ENCODE measurements around the gene CFAP119.

The CFAP119 gene

DNA sequence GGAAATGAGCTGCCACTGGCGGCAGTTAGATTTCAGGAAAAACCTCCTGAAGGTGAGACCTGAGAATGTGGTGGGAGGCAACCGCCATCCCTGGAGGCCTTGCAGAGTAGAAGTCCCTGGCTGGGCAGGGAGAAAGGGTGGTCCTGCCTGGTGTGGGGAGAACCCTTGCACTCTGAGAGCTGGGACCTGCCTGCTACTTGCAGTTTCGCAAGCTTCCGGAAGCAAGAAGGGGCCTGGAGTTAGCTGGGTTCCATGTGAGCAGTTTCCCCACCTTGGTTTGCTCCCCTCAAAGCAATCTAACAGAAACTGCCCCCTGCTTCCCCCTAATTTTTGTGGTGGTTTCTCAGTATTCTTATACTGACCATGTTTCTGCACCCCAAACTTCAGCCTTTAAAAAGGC lies 18.7 kb upstream of the CFAP119 start:
- no peak for DNase-seq

DNA sequence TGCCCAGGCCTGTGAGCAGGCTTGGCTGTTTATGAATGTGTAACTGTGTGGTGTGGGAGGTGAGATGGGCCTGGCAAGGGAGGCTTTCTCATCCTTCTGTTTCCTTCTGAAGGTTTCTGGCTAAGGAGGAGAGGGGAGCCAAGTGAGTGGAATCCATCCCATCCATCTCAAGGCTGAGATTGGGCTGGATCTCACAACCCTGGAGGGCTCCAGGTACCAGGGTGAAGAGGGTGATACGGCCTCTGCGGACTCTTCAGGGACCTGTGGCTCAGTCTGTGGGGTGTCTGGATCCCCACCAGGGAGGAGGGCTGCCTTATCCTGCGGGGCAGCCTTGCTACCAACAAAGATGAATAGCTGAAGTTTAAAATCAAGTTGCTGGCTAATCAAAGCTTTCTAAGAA lies 18.2 kb upstream of the CFAP119 start:
- no peak for DNase-seq

DNA sequence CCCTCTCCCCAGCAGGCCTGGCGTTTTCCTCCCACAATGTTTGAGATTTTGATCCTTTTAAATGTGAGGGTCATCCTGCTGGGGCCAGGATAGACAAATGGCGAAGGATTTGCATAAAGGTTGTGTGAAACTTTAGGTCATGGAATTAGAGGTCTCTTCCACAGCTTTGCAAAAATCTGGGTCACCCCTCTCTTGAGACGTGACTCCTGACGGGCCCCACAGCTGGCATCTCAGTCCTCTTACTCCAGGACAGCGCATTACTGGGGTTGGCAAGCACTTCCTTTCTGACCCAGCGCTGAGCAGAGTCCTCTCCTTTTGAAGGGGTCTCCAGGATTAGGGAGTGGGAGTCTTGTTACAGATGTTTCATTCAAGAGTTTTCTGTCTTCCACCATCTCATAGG lies 17.7 kb upstream of the CFAP119 start:
- no peak for DNase-seq

DNA sequence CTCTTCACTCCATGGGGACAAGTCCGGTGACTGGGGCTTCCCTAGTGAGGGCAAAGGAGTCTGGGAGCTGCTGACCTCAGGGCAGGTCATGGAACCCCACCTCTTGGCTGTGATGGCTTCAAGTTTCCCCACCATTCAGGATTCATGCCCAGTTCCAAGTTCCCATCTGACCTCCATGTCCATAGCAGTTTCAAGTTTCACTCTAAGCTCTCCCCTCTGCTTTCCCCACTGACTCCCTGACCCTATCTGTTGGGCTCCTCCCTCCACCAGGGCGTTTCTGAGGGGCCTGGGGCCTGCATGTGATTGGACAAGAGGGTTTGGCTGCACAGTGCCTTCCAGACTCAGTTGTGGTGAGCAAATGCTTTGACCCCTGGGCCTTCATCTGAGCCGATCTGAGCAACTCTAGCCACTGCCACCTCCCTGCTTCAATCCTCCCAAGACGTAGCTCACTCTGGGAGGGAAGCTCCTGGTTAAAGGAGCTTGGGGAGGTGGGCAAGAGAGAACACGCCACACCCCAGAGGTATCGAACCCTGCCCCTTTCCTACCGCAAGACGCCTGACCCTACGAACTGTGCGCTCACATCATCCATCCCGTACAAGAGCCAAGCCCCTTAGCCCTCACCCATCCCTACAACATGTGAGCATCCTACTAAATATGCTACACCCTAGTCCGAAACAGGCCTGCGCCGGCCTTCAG lies 16.8 kb upstream of the CFAP119 start:
- no peak for DNase-seq

DNA sequence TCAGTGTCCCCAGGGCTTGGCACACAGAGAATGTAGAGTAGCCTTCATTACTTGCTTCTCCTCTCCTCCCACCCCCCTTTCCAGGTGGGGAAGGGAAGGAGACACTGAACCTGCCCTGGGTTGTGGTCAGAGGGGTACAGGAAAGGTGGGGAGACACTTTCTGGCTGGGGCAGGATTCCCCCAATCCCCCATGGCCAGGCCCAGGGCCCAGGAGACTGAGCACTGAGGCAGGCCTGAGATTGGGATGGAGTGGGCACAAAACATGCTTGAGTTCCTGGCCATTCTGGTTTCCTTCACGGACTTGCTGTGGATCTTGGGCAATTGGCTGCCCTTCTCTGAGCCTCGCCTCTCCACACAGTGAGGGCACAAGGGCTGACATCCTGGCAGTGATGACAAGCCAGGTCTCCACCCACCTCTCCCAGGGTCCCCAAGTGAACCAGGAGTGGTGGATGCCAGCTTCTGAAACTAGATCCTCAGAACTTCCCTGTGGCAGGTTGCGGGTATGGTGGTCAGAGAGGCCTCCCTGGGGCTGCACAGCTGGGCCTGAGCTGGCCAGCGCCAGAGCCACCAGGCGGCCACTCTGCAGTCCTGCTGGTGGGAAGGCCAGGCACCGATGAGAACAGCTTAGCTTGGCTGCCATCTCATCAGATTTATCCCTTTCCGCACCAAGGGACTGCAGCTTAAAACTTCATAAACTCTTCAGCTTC lies 15.9 kb upstream of the CFAP119 start:
- no peak for DNase-seq

DNA sequence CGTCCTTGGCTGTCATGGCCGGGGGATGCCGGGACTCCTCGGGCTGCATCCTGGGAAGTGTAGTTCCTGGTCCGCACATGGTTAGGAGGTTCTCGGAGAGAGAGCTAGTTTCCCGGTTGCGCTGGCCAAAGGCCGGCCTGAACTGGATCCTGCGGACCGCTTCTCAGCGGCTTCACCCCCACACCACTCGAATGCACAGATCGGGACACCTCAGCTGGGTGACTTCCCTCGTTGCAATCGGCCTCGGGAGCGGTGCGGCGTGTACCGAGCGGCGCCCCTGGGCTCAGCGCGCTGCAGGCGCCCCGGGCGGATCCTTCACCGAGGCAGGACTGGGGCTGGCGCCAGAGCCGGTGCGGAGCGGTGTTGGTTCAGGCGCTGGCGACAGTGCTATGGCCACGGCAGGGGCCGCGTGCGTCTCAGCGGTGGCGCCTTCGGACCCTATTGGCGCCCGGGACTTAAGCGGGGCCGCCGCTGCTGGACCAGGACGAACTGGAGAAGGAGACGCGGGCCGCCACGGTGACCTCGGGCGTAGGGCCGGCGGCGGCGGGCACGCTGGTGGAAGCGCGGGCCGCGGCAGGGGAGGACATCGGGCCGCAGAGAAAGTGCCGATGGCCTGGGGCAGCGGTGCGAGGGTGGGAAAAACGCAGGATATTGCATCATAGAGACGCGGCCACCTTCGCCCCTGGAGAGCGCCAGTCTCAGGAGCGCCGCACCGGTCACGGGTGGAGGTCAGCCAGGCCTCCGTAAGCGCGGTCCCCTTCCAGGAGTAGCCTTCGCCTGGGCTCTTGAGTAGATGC lies 13.7 kb upstream of the CFAP119 start:
- DNase-seq = peak; percentile 50 to 53

DNA sequence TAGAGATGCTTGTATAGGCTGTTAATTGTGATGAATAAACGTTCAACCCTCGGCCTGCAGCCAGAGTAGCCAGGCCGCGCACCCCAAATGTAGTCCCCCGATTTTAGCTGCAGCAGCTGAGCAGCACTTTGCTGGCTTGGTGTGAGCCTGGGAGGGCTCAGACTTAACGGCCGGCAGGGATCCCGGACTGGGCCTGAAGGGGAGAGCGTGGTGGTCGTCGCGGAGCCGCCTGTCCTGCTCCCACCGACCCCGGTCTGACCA lies 13.2 kb upstream of the CFAP119 start:
- DNase-seq = no peak

DNA sequence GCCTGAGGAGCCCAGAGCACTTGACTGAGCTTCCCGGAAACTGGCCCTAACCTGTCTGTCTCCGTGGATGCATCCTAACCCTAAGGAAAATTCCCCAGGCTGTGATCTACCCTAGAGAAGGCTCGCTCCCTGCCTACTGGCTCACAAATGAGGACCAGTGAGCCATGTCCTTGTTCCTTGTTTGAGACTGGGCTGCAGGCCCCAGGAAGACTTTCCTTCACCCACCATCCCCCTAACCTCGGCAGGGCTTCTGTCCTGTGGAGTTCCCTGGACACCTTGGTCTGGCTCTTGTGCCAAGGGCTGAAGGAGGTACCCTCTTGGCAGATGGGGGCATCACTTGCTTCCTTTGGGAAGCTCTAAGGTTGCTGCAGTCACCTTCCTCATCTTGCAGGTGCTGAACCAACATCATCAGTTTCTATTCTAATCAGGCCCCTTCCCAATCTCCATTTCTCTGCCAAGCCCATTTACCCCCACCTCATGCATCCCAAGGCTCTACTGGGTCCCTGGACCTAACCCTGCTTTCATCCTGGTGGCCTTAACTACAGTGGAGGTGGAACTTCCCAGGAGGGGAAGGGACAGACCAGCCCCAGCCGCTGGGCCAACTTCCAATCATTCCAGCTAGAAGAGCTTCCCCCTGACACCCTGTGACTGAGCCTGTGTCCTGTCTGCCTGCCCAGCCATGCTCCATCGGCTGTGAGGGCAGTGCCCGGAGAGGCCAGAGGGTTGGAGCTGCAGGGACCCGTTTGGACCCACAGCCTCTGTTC lies 12.7 kb upstream of the CFAP119 start:
- no peak for DNase-seq

DNA sequence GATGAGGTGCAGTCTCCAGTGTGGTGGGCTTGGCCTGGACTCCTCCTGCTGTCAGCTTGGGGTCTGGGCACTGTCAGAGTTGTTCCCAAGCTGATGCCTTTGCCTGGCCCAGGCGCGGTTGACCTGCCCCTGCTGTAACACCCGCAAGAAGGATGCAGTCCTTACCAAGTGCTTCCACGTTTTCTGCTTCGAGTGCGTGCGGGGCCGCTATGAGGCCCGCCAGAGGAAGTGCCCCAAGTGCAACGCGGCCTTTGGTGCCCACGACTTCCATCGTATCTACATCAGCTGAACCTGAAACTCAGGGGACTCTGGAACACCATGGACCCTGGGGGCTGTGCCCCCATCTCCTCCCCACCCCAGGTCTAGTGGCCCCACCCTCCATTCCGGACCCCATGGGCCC lies 12.0 kb upstream of the CFAP119 start:
- DNase-seq = no peak

DNA sequence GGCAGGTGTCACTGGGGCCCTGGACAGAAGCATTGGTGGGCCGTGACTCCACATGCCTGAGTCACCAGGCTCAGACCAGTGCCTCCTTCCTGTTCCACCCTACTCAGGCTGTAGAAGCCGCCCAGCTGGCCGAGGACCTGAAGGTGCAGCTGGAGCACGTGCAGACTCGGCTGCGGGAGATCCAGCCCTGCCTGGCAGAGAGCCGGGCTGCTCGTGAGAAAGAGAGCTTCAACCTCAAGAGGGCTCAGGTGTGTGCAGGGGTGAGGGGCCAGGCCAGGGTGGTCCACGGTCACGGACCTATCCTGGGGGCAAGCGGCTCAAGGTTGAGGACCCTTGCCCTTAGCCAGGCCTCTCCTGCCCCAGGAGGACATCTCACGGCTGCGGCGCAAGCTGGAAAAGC lies 9.9 kb upstream of the CFAP119 start:
- DNase-seq = no peak

DNA sequence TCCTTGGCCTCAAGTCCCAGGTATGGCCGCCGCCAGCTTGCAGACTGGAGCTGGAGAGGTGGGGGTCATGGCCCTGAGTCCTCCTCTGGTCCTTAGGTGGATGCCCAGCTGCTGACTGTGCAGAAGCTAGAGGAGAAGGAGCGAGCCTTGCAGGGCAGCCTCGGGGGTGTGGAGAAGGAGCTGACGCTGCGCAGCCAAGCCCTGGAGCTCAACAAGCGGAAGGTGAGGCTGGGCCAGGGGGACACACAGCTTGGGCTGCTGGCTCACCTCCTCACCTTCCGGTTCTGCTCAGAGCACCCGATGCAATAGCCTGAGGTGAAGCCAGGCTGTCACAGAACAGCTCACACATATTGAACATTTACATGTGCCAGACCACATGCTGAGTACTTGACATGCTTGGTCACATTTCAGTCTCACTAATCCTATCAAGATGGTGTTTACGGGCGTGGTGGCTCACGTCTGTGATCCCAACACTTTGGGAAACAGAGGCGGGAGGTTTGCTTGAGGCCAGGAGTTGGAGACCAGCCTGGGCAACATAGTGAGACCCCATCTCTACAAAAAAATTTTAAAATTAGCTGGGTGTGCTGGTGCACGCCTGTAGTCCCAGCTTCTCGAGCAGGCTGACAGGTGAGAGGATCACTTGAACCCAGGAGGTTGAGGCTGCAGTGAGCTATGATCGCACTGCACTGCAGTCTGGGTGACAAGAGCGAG lies 7.7 kb upstream of the CFAP119 start:
- DNase-seq = no peak

DNA sequence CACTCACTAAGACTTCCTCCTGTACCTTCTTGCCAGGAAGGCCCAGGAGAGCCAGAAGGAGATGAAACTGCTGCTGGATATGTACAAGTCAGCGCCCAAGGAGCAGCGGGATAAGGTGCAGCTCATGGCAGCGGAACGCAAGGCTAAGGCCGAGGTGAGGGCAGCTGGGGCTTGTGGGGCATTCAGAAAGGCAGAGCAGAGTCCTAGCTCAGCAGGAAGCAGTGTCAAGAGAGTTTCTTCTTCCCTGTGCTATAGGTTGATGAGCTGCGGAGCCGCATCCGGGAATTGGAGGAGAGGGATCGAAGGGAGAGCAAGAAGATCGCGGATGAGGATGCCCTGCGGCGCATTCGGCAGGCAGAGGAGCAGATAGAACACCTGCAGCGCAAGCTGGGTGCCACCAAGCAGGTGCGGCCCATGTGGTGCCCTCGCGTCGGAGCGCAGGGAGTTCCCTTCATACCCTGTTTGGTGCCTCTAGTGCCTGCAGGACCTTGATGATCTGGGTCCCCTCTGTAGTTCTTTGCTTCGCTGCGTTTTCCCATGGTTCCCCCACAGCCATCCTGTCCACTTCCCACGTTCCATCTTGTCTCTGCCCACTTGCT lies 6.8 kb upstream of the CFAP119 start:
- no peak for DNase-seq

DNA sequence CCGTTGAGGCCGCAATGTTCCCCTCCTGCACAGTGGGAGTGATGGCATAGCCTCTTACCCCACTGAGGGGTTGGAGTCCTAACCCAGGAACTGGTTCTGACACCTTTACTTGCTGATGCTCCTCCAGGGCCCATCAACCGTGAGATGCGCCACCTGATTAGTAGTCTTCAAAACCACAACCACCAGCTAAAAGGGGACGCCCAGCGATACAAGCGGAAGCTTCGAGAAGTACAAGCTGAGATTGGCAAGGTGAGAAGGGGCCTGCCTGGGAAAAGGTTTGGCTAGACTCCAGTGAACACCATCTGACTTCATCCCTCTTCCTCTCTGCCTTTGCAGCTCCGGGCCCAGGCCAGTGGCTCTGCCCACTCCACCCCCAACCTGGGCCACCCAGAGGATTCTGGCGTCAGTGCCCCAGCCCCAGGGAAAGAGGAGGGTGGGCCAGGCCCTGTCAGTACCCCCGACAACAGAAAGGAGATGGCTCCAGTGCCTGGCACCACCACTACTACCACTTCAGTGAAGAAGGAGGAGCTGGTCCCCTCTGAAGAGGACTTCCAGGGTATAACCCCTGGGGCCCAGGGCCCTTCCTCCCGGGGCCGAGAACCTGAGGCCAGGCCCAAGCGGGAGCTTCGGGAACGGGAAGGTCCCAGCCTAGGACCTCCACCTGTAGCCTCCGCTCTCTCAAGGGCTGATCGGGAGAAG lies 6.1 kb upstream of the CFAP119 start:
- DNase-seq = no peak

DNA sequence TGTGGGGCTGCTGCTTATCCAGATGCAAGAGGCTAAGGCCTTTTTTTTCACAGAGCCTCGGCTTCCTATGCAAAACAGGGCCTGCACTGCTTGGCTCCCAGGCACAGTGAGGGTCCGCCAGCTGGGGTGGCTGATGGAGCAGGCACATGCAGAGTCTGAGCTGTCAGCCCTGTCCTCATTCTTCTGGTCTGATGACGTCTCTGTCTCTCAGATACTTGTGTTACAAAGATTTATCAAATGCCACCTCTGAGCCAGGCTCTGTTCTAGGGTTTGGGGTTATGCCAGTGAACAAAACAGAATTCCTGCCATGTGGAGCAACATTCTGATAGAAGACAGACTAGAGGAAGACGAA lies 5.0 kb upstream of the CFAP119 start:
- no peak for DNase-seq

DNA sequence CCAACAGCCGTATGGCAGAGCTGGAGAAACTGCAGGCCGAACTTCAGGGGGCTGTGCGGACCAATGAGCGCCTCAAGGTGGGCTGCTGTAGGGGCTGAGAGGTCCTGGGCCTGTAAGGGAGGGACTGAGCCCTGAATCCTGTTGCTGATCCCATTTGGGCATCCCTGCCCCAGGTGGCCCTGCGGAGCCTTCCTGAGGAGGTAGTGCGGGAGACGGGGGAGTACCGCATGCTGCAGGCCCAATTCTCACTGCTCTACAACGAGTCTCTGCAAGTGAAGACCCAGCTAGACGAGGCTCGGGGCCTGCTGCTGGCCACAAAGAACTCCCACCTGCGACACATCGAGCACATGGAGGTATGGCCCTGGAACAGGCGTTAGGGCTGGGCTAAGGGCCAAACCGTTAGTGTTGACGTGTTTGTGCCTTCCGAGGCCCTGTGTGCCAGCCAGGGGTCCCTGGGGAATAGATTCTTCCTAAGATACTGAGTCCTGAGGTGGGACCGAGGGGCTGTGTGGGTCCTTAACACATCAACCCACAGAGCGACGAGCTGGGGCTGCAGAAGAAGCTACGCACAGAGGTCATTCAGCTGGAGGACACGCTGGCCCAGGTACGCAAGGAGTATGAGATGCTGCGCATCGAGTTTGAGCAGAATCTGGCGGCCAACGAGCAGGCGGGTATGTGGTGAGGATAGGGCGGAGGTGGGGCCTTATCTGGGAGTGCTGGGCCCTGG lies 4.5 kb upstream of the CFAP119 start:
- DNase-seq = no peak

DNA sequence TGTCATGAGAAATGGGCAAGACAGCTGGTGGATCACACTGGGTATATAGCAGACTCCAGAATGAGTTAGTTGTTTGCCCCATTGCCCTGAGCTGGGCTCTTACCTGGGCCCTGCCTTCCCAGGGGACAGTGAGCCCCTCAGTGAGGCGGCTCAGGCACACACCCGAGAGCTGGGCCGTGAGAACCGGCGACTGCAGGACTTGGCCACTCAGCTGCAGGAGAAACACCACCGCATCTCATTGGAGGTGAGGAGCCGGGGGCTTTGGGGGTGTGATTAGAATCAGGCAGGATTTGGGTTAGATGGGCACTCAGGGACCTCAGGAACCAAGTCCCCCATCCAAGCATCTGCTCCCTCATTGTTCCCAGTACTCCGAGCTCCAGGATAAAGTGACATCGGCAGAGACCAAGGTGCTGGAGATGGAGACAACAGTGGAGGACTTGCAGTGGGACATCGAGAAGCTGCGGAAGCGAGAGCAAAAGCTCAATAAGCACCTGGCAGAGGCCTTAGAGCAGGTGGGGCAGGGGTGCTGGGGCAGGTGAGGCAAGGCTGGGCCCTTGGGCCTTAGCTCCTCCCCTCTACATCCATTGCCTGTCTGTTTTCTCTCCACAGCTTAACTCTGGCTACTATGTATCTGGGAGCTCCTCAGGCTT lies 3.1 kb upstream of the CFAP119 start:
- no peak for DNase-seq

DNA sequence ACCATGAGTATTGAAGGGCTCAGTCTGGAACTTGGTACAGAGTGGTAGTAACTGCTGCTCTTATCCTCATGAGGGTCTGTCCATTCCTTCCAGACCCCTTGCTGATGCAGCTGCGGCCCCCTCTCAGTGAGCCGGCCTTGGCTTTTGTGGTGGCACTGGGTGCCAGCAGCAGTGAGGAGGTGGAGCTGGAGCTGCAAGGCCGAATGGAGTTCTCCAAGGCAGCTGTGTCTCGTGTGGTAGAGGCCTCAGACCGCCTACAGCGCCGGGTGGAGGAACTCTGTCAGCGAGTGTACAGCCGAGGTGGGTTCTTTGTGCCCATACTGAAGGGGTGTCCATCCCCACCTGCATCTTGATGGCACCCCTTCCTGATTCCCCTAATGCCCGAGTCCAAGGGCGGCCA lies 2.2 kb upstream of the CFAP119 start:
- DNase-seq = no peak

DNA sequence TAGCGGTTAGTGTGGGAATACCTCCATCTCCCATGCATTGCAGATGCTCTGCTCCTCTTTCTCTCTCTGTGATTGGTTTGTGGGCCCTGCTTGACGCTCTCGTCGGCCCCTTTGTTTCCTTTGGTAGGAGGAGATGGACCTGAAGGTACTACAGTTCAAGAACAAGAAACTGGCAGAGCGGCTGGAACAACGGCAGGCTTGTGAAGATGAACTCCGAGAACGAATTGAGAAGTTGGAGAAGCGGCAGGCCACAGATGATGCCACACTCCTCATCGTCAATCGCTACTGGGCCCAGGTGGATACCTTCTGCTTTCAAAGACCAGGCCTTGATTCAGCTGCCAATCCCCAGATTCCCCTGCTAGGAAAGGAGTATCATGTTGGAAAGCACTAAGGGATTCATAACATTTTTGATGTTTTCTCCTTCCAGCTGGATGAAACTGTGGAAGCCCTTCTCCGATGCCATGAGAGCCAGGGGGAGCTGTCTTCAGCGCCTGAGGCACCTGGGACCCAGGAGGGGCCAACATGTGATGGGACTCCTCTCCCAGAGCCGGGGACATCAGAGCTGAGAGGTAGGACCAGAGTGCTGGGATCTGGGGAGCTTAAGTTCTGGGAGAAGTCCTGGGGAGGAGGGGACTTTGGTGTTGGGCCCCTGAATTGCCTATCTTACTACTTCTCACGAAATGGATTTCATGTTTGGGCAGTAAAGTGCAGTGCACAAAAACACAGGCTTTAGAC lies 1.3 kb upstream of the CFAP119 start:
- DNase-seq = no peak

DNA sequence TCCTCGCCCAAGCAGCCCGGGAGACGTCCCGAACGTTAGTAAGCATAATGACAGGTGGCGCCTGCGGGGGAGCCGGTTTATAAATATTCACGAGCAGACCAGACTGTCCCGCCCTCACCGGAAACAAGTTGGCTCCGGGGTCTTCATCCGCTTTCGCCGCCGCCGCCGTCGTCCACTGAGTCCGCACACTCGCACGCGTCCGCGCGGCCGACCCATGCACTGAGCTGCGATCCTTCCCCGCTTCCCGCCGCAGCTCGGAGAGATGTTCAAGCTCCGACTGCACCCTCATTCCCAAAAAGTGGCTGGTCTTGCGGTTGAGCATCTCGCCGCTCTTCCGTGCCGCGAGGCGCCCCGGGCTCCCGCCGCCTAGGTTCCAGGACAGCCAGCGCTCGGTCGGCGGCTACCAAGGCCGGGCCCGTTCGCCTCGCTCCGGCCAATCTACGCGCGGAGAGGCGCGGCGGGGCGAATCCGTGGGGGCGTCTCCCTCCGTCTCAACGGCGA lies 385 bp downstream of the CFAP119 start:
- DNase-seq = no peak

All from stimulated activated CD4-positive, alpha-beta T cell treated with anti-CD3 and anti-CD28 coated beads, Interleukin-2, amount 100 ng/mL, for 48 hours (primary cell).